OCI-LY7 (cell line): ENCODE measurements around the gene CDH15.

Experiments
- CTCF ChIP-seq: fragments of 200-600 bp; sonication (generic); conservative IDR thresholded peaks from 2 replicates; pipeline ENCODE4 v1.5.1; 2014; ENCODE audit warnings: mild to moderate bottlenecking, antibody characterized with exemption, low read length, moderate library complexity, mixed read lengths
- EZH2phosphoT487 ChIP-seq: fragments of 200-600 bp; sonication (generic); IDR thresholded peaks from 2 replicates; pipeline ENCODE4 v1.6.1; 2018; ENCODE audit warnings: low read depth, borderline replicate concordance, mild to moderate bottlenecking, mixed run types, antibody characterized with exemption, low read length, moderate library complexity, mixed read lengths

GRCh38 chr16:89142474-89143195, 28.9 kb upstream of the CDH15 start:
- no peak for TF ChIP-seq CTCF
- TF ChIP-seq EZH2phosphoT487, result no peak
